ENCODE results near the gene STRN3.

The STRN3 gene

GRCh38 chr14:31001339-31001658 is 24.9 kb downstream of the STRN3 start:
- Histone ChIP-seq H2AK5ac (ENCODE audit: low read depth, low read length) (no peak overlapping the region), H3K4ac (ENCODE audit: low read length) (no peak overlapping the region), H3K9me3 (replicated peaks in 1 of 2; ENCODE audit: control insufficient read depth in 2 of 2, insufficient read depth in 1 of 2, low read depth in 1 of 2, low read length in 2 of 2) (peaks cover 13 to 62% of the 10 kb centered on the region in 2 donors), H3K14ac (ENCODE audit: low read length) (no peak overlapping the region), H3K4me3 (ENCODE audit: low read length in 2 of 2) (no peak overlapping the region), H3K27me3 (ENCODE audit: control insufficient read depth in 3 of 3, insufficient read depth in 3 of 3, low read depth in 1 of 3, low read length in 3 of 3) (no peaks in the 10 kb centered on the region), H3K4me1 (ENCODE audit: control insufficient read depth in 2 of 2, insufficient read depth in 1 of 2, low read depth in 1 of 2, low read length in 2 of 2) (peaks cover 0 to 1% of the 10 kb centered on the region in 2 donors), H3K23ac (ENCODE audit: low read depth, low read length, poor library complexity) (no peak overlapping the region), H4K8ac (ENCODE audit: low read depth, low read length) (no peak overlapping the region), H3K36me3 (replicated peaks in 1 of 2; ENCODE audit: control insufficient read depth in 2 of 2, insufficient read depth in 2 of 2, low read length in 2 of 2) (peaks cover 3 to 69% of the 10 kb centered on the region in 2 donors), H2BK5ac (ENCODE audit: low read length) (no peak overlapping the region), H3K27ac (replicated peaks; ENCODE audit: low read length) (no peak overlapping the region), H2BK120ac (ENCODE audit: low read depth, low read length) (no peak overlapping the region), H3K9ac (ENCODE audit: low read depth, low read length, poor library complexity) (no peak overlapping the region), H3K4me2 (ENCODE audit: insufficient read depth, low read length, poor library complexity, severe bottlenecking) (no peak overlapping the region), H3K18ac (ENCODE audit: low read length) (no peak overlapping the region), H2AFZ (ENCODE audit: low read length) (no peak overlapping the region), H2BK12ac (ENCODE audit: low read length) (no peak overlapping the region), H2BK15ac (ENCODE audit: low read length) (no peak overlapping the region), H4K91ac (ENCODE audit: low read depth, low read length, poor library complexity) (no peak overlapping the region), H3K79me1 (ENCODE audit: low read depth, low read length) (peaks cover 7% of the 10 kb centered on the region)
- DNase-seq (ENCODE audit: low spot score), result no peak
- no CpG with 5 or more reads among the region's 6 CpGs for WGBS, 2 donors (ENCODE audit: extremely low coverage in 2 of 2, insufficient read length in 2 of 2, insufficient replicate concordance in 1 of 2)

GRCh38 chr14:31000629-31001338 is 25.4 kb downstream of the STRN3 start:
- Histone ChIP-seq H3K23ac (ENCODE audit: low read depth, low read length, poor library complexity) (no peak overlapping the region), H2BK12ac (ENCODE audit: low read length) (no peak overlapping the region), H3K79me1 (ENCODE audit: low read depth, low read length) (peaks cover 7% of the 10 kb centered on the region), H3K4me3 (ENCODE audit: low read length in 2 of 2) (no peak overlapping the region), H3K27me3 (ENCODE audit: control insufficient read depth in 3 of 3, insufficient read depth in 3 of 3, low read depth in 1 of 3, low read length in 3 of 3) (no peaks in the 10 kb centered on the region), H2BK15ac (ENCODE audit: low read length) (no peak overlapping the region), H3K4ac (ENCODE audit: low read length) (no peak overlapping the region), H2BK120ac (ENCODE audit: low read depth, low read length) (no peak overlapping the region), H2AFZ (ENCODE audit: low read length) (no peak overlapping the region), H4K8ac (ENCODE audit: low read depth, low read length) (no peak overlapping the region), H3K9ac (ENCODE audit: low read depth, low read length, poor library complexity) (no peak overlapping the region), H3K36me3 (replicated peaks in 1 of 2; ENCODE audit: control insufficient read depth in 2 of 2, insufficient read depth in 2 of 2, low read length in 2 of 2) (peaks cover 3 to 64% of the 10 kb centered on the region in 2 donors), H2BK5ac (ENCODE audit: low read length) (no peak overlapping the region), H3K4me2 (ENCODE audit: insufficient read depth, low read length, poor library complexity, severe bottlenecking) (no peak overlapping the region), H2AK5ac (ENCODE audit: low read depth, low read length) (no peak overlapping the region), H3K27ac (replicated peaks; ENCODE audit: low read length) (no peak overlapping the region), H3K4me1 (ENCODE audit: control insufficient read depth in 2 of 2, insufficient read depth in 1 of 2, low read depth in 1 of 2, low read length in 2 of 2) (peaks cover 0 to 6% of the 10 kb centered on the region in 2 donors), H4K91ac (ENCODE audit: low read depth, low read length, poor library complexity) (no peak overlapping the region), H3K9me3 (replicated peaks in 1 of 2; ENCODE audit: control insufficient read depth in 2 of 2, insufficient read depth in 1 of 2, low read depth in 1 of 2, low read length in 2 of 2) (peaks cover 13 to 65% of the 10 kb centered on the region in 2 donors), H3K18ac (ENCODE audit: low read length) (no peak overlapping the region), H3K14ac (ENCODE audit: low read length) (no peak overlapping the region)
- WGBS, 2 donors (ENCODE audit: extremely low coverage in 2 of 2, insufficient read length in 2 of 2, insufficient replicate concordance in 1 of 2), result no CpG with 5 or more reads among the region's 3 CpGs
- no peak for DNase-seq (ENCODE audit: low spot score)

- Histone ChIP-seq H3K79me1 (ENCODE audit: low read depth, low read length) (peaks cover 7% of the 10 kb centered on the region), H4K91ac (ENCODE audit: low read depth, low read length, poor library complexity) (no peak overlapping the region), H2BK15ac (ENCODE audit: low read length) (no peak overlapping the region), H2BK12ac (ENCODE audit: low read length) (no peak overlapping the region), H3K23ac (ENCODE audit: low read depth, low read length, poor library complexity) (no peak overlapping the region), H3K27me3 (ENCODE audit: control insufficient read depth in 3 of 3, insufficient read depth in 3 of 3, low read depth in 1 of 3, low read length in 3 of 3) (no peaks in the 10 kb centered on the region), H3K18ac (ENCODE audit: low read length) (no peak overlapping the region), H3K4me3 (ENCODE audit: low read length in 2 of 2) (no peak overlapping the region), H2BK5ac (ENCODE audit: low read length) (no peak overlapping the region), H3K14ac (ENCODE audit: low read length) (no peak overlapping the region), H2AK5ac (ENCODE audit: low read depth, low read length) (no peak overlapping the region), H3K9ac (ENCODE audit: low read depth, low read length, poor library complexity) (no peak overlapping the region), H3K36me3 (replicated peaks in 1 of 2; ENCODE audit: control insufficient read depth in 2 of 2, insufficient read depth in 2 of 2, low read length in 2 of 2) (peaks cover 3 to 50% of the 10 kb centered on the region in 2 donors), H3K27ac (replicated peaks; ENCODE audit: low read length) (no peak overlapping the region), H3K4me1 (ENCODE audit: control insufficient read depth in 2 of 2, insufficient read depth in 1 of 2, low read depth in 1 of 2, low read length in 2 of 2) (peaks cover 0 to 7% of the 10 kb centered on the region in 2 donors), H3K4ac (ENCODE audit: low read length) (no peak overlapping the region), H2BK120ac (ENCODE audit: low read depth, low read length) (no peak overlapping the region), H4K8ac (ENCODE audit: low read depth, low read length) (no peak overlapping the region), H2AFZ (ENCODE audit: low read length) (no peak overlapping the region), H3K4me2 (ENCODE audit: insufficient read depth, low read length, poor library complexity, severe bottlenecking) (no peak overlapping the region), H3K9me3 (replicated peaks in 1 of 2; ENCODE audit: control insufficient read depth in 2 of 2, insufficient read depth in 1 of 2, low read depth in 1 of 2, low read length in 2 of 2) (peaks cover 13 to 65% of the 10 kb centered on the region in 2 donors)
- no CpG with 5 or more reads among the region's 6 CpGs for WGBS, 2 donors (ENCODE audit: extremely low coverage in 2 of 2, insufficient read length in 2 of 2, insufficient replicate concordance in 1 of 2)
- DNase-seq (ENCODE audit: low spot score), result no peak
Measured at GRCh38 chr14:30999038-30999773, 27.0 kb downstream of the STRN3 start.

GRCh38 chr14:30998100-30998706 is 28.0 kb downstream of the STRN3 start:
- Histone ChIP-seq H4K91ac (ENCODE audit: low read depth, low read length, poor library complexity) (no peak overlapping the region), H3K4me3 (ENCODE audit: low read length in 2 of 2) (no peak overlapping the region), H2BK120ac (ENCODE audit: low read depth, low read length) (no peak overlapping the region), H3K9me3 (replicated peaks in 1 of 2; ENCODE audit: control insufficient read depth in 2 of 2, insufficient read depth in 1 of 2, low read depth in 1 of 2, low read length in 2 of 2) (peaks cover 13 to 59% of the 10 kb centered on the region in 2 donors), H3K18ac (ENCODE audit: low read length) (no peak overlapping the region), H3K14ac (ENCODE audit: low read length) (no peak overlapping the region), H3K4ac (ENCODE audit: low read length) (no peak overlapping the region), H3K36me3 (replicated peaks in 1 of 2; ENCODE audit: control insufficient read depth in 2 of 2, insufficient read depth in 2 of 2, low read length in 2 of 2) (peaks cover 2 to 41% of the 10 kb centered on the region in 2 donors), H3K27ac (replicated peaks; ENCODE audit: low read length) (no peak overlapping the region), H2BK15ac (ENCODE audit: low read length) (no peak overlapping the region), H3K27me3 (ENCODE audit: control insufficient read depth in 3 of 3, insufficient read depth in 3 of 3, low read depth in 1 of 3, low read length in 3 of 3) (no peaks in the 10 kb centered on the region), H2BK5ac (ENCODE audit: low read length) (no peak overlapping the region), H3K79me1 (ENCODE audit: low read depth, low read length) (peaks cover 7% of the 10 kb centered on the region), H3K9ac (ENCODE audit: low read depth, low read length, poor library complexity) (no peak overlapping the region), H3K4me2 (ENCODE audit: insufficient read depth, low read length, poor library complexity, severe bottlenecking) (no peak overlapping the region), H3K23ac (ENCODE audit: low read depth, low read length, poor library complexity) (no peak overlapping the region), H2AFZ (ENCODE audit: low read length) (no peak overlapping the region), H2AK5ac (ENCODE audit: low read depth, low read length) (no peak overlapping the region), H3K4me1 (ENCODE audit: control insufficient read depth in 2 of 2, insufficient read depth in 1 of 2, low read depth in 1 of 2, low read length in 2 of 2) (peaks cover 0 to 7% of the 10 kb centered on the region in 2 donors), H4K8ac (ENCODE audit: low read depth, low read length) (no peak overlapping the region), H2BK12ac (ENCODE audit: low read length) (no peak overlapping the region)
- no peak for DNase-seq (ENCODE audit: low spot score)
- no CpG with 5 or more reads among the region's 1 CpG for WGBS, 2 donors (ENCODE audit: extremely low coverage in 2 of 2, insufficient read length in 2 of 2, insufficient replicate concordance in 1 of 2)

All from neuronal stem cell (in vitro differentiated cells).